Measurements from ENCODE around the gene YJEFN3.

DNA sequence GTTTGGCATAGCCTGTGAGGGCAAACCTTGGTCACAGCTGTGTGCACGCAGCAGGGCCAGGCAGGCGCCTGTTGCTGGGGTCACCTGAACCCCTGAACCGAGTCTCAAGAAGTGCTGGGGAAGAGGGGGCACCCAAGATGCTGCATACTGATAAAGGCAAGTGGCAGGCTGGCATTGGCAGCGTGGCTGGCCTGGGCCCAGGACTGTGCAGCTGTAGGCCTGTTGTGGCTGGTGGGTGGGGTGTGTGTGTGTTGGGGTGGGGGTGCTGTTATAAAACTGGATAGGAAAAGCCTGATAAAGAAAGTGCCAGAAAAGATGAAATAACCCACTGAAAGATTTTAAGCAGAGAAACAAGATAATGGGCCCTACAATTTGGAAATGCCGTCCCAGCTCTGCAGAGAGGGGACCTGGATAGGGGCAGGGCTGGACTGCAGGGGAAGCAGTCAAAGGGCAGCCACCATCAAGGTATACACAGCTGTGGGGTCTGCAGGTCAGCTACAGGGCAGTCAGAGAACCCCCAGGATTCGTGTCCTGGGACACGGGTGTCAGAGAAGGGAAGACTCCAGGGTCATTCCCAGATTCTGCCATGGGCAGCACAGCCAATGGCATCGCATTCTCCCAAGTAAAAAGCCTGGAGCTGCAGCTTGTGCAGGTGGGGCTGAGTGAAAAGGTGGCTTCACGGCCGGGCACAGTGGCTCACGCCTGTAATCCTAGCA lies 42.5 kb downstream of the YJEFN3 start:
- TF ChIP-seq CTCF (IDR thresholded peaks at IDR 0.05) (no peak), POLR2AphosphoS5 (IDR thresholded peaks at IDR 0.05) (no peak), EP300 (IDR thresholded peaks at IDR 0.05) (no peak)

Data from esophagus muscularis mucosa (tissue), 4 donors.